H1 (cell line): ENCODE results near the gene MTARC1. TPM values are rescaled to one million over a fixed set of nuclear protein-coding genes. Genes with fewer than 3 reads are reported as not detected.

Experiments used
- CTCF ChIA-PET: fragments of 300-600 bp; sonication (Branson Sonifier 250); formaldehyde crosslinking; loops from one replicate; lab custom pipeline; 2021; ENCODE audit not compliant: partially characterized antibody; lab: Charles Lee
- POLR2A ChIA-PET: fragments of 300-600 bp; sonication (Branson Sonifier 250); formaldehyde crosslinking; loops from one replicate; lab custom pipeline; 2021; ENCODE audit warnings: inconsistent platforms; ENCODE audit not compliant: partially characterized antibody; lab: Charles Lee
- DNase-seq, 2 experiments: peaks; one replicate each; pipeline versions ENCODE4 v3.0.0 to v3.0.0-alpha.2; 2010 to 2022; ENCODE audit warnings: low spot score in 2 of 2, low read depth in 1 of 2, mixed read lengths in 1 of 2
- FAIRE-seq: peaks from 2 replicates; lab custom pipeline; 2011; peaks lifted over from hg19 to GRCh38; lab: Jason Lieb, UNC
- H2AFZ ChIP-seq: 2 replicates; pipeline ENCODE4 v1.8.1; 2012; ENCODE audit warnings: low read length, inconsistent platforms
- H2AK5ac ChIP-seq: 2 replicates; pipeline ENCODE4 v1.6.1; 2013; ENCODE audit warnings: low read depth, low read length
- H2BK120ac ChIP-seq: replicated peaks from 2 replicates; pipeline ENCODE3; 2013; ENCODE audit warnings: low read depth, low read length, inconsistent platforms
- H2BK12ac ChIP-seq: 2 replicates; pipeline ENCODE4 v1.6.1; 2013; ENCODE audit warnings: low read depth, low read length
- H2BK15ac ChIP-seq: 2 replicates; pipeline ENCODE4 v1.6.1; 2013; ENCODE audit warnings: low read length
- H2BK20ac ChIP-seq: 2 replicates; pipeline ENCODE4 v1.6.1; 2013; ENCODE audit warnings: low read length
- H2BK5ac ChIP-seq: 2 replicates; pipeline ENCODE4 v1.6.1; 2013; ENCODE audit warnings: low read depth, low read length
- H3K14ac ChIP-seq: 2 replicates; pipeline ENCODE4 v1.6.1; 2013; ENCODE audit warnings: inconsistent platforms; ENCODE audit not compliant: insufficient read length
- H3K18ac ChIP-seq: 2 replicates; pipeline ENCODE4 v1.6.1; 2013; ENCODE audit warnings: low read length; ENCODE audit errors: extremely low read depth
- H3K23ac ChIP-seq: 2 replicates; pipeline ENCODE4 v1.6.1; 2013; ENCODE audit warnings: inconsistent platforms; ENCODE audit not compliant: insufficient read length
- H3K23me2 ChIP-seq: 2 replicates; pipeline ENCODE4 v1.6.1; 2013; ENCODE audit warnings: low read depth, low read length
- H3K27ac ChIP-seq: 2 replicates; pipeline ENCODE4 v1.6.1; 2011; ENCODE audit warnings: low read depth, low read length, inconsistent platforms
- H3K27me3 ChIP-seq, 4 experiments: replicated peaks in 1 of 4; 1 replicate in 1 of 4; 2 replicates in 3 of 4; pipeline versions ENCODE4 v1.6.1 to v1.8.1; 2011 to 2013; ENCODE audit warnings: low read length in 3 of 4, mild to moderate bottlenecking in 3 of 4, inconsistent platforms in 2 of 4, mixed read lengths in 2 of 4, moderate library complexity in 1 of 4; ENCODE audit not compliant: control insufficient read depth in 3 of 4, insufficient read depth in 3 of 4; ENCODE audit errors: extremely low read depth in 1 of 4
- H3K36me3 ChIP-seq, 4 experiments: 2 replicates each; pipeline versions ENCODE4 v1.6.1 to v1.8.1; 2011 to 2013; ENCODE audit warnings: mild to moderate bottlenecking in 4 of 4, low read length in 3 of 4, moderate library complexity in 2 of 4, control low read depth in 1 of 4, inconsistent platforms in 1 of 4; ENCODE audit not compliant: insufficient read depth in 4 of 4, control insufficient read depth in 2 of 4
- H3K4ac ChIP-seq: replicated peaks from 2 replicates; pipeline ENCODE3; 2013; ENCODE audit warnings: low read length, low read depth, mixed read lengths, inconsistent platforms; ENCODE audit not compliant: insufficient read length
- H3K4me1 ChIP-seq, 4 experiments: replicated peaks in 1 of 4; 1 replicate in 1 of 4; 2 replicates in 3 of 4; pipeline versions ENCODE4 v1.6.1 to v1.8.1; 2011 to 2013; ENCODE audit warnings: low read length in 3 of 4, inconsistent platforms in 2 of 4, mixed read lengths in 1 of 4; ENCODE audit not compliant: insufficient read depth in 4 of 4, control insufficient read depth in 3 of 4
- H3K4me2 ChIP-seq, 2 experiments: 2 replicates each; pipeline versions ENCODE4 v1.6.1 to v1.8.1; 2011 to 2013; ENCODE audit warnings: low read depth in 2 of 2, low read length in 2 of 2, control low read depth in 1 of 2, inconsistent platforms in 1 of 2, mild to moderate bottlenecking in 1 of 2; ENCODE audit not compliant: insufficient read depth in 1 of 2
- H3K4me3 ChIP-seq, 4 experiments: fragments of 200-600, 300-600 bp in 1 of 4; sonication (generic), shearing (Covaris generic), sonication (Bioruptor Twin) in 1 of 4; 2 replicates each; pipeline versions ENCODE4 v1.5.1 to v1.8.1; 2011 to 2016; ENCODE audit warnings: low read length in 4 of 4, low read depth in 3 of 4, control low read depth in 2 of 4, inconsistent platforms in 2 of 4, mild to moderate bottlenecking in 2 of 4, mixed read lengths in 1 of 4, moderate library complexity in 1 of 4; ENCODE audit not compliant: insufficient read depth in 2 of 4; ENCODE audit errors: extremely low read depth in 1 of 4
- H3K56ac ChIP-seq: replicated peaks from 2 replicates; pipeline ENCODE3; 2013; ENCODE audit warnings: low read depth, mild to moderate bottlenecking, mixed read lengths, low read length, inconsistent platforms; ENCODE audit not compliant: insufficient read length
- H3K79me1 ChIP-seq: 2 replicates; pipeline ENCODE4 v1.6.1; 2013; ENCODE audit warnings: low read depth, low read length, control low read depth
- H3K79me2 ChIP-seq, 2 experiments: 2 replicates each; pipeline versions ENCODE4 v1.6.1 to v1.8.1; 2012 to 2013; ENCODE audit warnings: low read length in 2 of 2, mild to moderate bottlenecking in 2 of 2, inconsistent platforms in 1 of 2; ENCODE audit not compliant: insufficient read depth in 2 of 2, control insufficient read depth in 1 of 2
- H3K9ac ChIP-seq, 4 experiments: replicated peaks in 1 of 4; 1 replicate in 1 of 4; 2 replicates in 3 of 4; pipeline versions ENCODE4 v1.6.1 to v1.8.1; 2011 to 2013; ENCODE audit warnings: low read depth in 3 of 4, low read length in 3 of 4, control low read depth in 2 of 4, mild to moderate bottlenecking in 2 of 4, moderate library complexity in 2 of 4, inconsistent platforms in 1 of 4; ENCODE audit errors: extremely low read depth in 1 of 4
- H3K9me3 ChIP-seq, 2 experiments: 2 replicates each; pipeline versions ENCODE4 v1.6.1 to v1.8.1; 2012 to 2013; ENCODE audit warnings: mild to moderate bottlenecking in 2 of 2, moderate library complexity in 2 of 2, control low read depth in 1 of 2, inconsistent platforms in 1 of 2, low read depth in 1 of 2, low read length in 1 of 2, mixed read lengths in 1 of 2; ENCODE audit not compliant: insufficient read depth in 2 of 2
- H4K20me1 ChIP-seq, 2 experiments: replicated peaks in 1 of 2; 2 replicates each; pipeline versions ENCODE3 to v1.8.1; 2011 to 2013; ENCODE audit warnings: inconsistent platforms in 2 of 2, low read length in 2 of 2, mild to moderate bottlenecking in 1 of 2; ENCODE audit not compliant: insufficient read depth in 2 of 2, control insufficient read depth in 1 of 2
- H4K5ac ChIP-seq: 2 replicates; pipeline ENCODE4 v1.6.1; 2013; ENCODE audit warnings: low read length, low read depth, mixed read lengths, inconsistent platforms; ENCODE audit not compliant: insufficient read length
- H4K8ac ChIP-seq: 2 replicates; pipeline ENCODE4 v1.8.0; 2013; ENCODE audit warnings: mild to moderate bottlenecking, moderate library complexity, low read length, inconsistent platforms; ENCODE audit not compliant: insufficient read depth; ENCODE audit errors: extremely low read depth
- H4K91ac ChIP-seq: replicated peaks from 2 replicates; pipeline ENCODE3; 2013; ENCODE audit warnings: low read length, mixed read lengths, inconsistent platforms; ENCODE audit not compliant: insufficient read length
- CBX5 ChIP-seq: fragments of 300-800, 300-1000 bp; sonication (generic); IDR thresholded peaks from 2 replicates; pipeline ENCODE4 v1.7.1; 2016; ENCODE audit warnings: antibody characterized with exemption, low read length, low read depth
- CTCF ChIP-seq, 3 experiments: IDR thresholded peaks; 1 replicate in 2 of 3; 2 replicates in 1 of 3; pipeline versions ENCODE4 v1.5.1 to v1.6.1; 2011; ENCODE audit warnings: low read length in 3 of 3, mild to moderate bottlenecking in 3 of 3, inconsistent platforms in 2 of 3, low read depth in 1 of 3, moderate library complexity in 1 of 3; ENCODE audit not compliant: insufficient read depth in 1 of 3; ENCODE audit errors: control extremely low read depth in 1 of 3
- MAX ChIP-seq: IDR thresholded peaks from 2 replicates; pipeline ENCODE4 v1.6.1; 2012; ENCODE audit warnings: inconsistent platforms
- PHF8 ChIP-seq: fragments of 200-600 bp; sonication (generic); conservative IDR thresholded peaks from 2 replicates; pipeline ENCODE4 v1.7.1; 2012; ENCODE audit warnings: low read depth, mild to moderate bottlenecking, inconsistent platforms, low read length, moderate library complexity
- RAD21 ChIP-seq, 2 experiments: IDR thresholded peaks in 1 of 2; conservative IDR thresholded peaks in 1 of 2; 2 replicates each; pipeline ENCODE4 v1.6.1; 2011; ENCODE audit warnings: low read depth in 2 of 2, low read length in 2 of 2, improper control_type of control experiment in 1 of 2, inconsistent platforms in 1 of 2, mild to moderate bottlenecking in 1 of 2, moderate library complexity in 1 of 2
- SUZ12 ChIP-seq: fragments of 200-600 bp; sonication (generic); IDR thresholded peaks from 2 replicates; pipeline ENCODE4 v1.6.1; 2012; ENCODE audit warnings: mild to moderate bottlenecking, inconsistent platforms, low read length, moderate library complexity, mixed read lengths
- YY1 ChIP-seq: IDR thresholded peaks from 2 replicates; pipeline ENCODE4 v1.6.1; 2011; ENCODE audit warnings: low read depth, mild to moderate bottlenecking, low read length
- WGBS, 2 experiments: shearing (Covaris generic) in 1 of 2; methylation state at CpG; one replicate each; pipeline versions ENCODE4 v1.1.6 to v1.1.7; 2013 to 2015; ENCODE audit warnings: low lambda C conversion rate in 2 of 2, mixed read lengths in 2 of 2, inconsistent platforms in 1 of 2, low coverage in 1 of 2, missing lambda C conversion rate in 1 of 2; ENCODE audit not compliant: insufficient replicate concordance in 2 of 2, insufficient coverage in 1 of 2, insufficient read length in 1 of 2; ENCODE audit errors: extremely low coverage in 1 of 2, missing lambda C conversion rate in 1 of 2; 5-methylcytosine and 5-hydroxymethylcytosine counted together
- polyA plus RNA-seq, 7 experiments: library from polyadenylated mRNA; depleted of rRNA in 3 of 7; stranded (reverse) in 5 of 7; unstranded in 2 of 7; fragments of >200 nt in 5 of 7; fragments of 200-250 nt in 2 of 7; gene quantifications; 1 replicate in 5 of 7; 2 replicates in 1 of 7; 4 replicates in 1 of 7; pipeline versions ENCODE4 v1.2.1 to v1.2.3, GENCODE V29; 2011 to 2013; ENCODE audit warnings: missing spikeins in 2 of 7, mixed read lengths in 2 of 7
- total RNA-seq: library from RNA; stranded (reverse); fragmentation: NEBNext Ultra II Directional; extraction: Animal tissue kit (Norgen Biotek cat#: 25700); gene quantifications from 2 replicates; pipeline ENCODE4 v1.2.1, GENCODE V29; 2021

The MTARC1 gene
- total and polyA plus RNA-seq, 2 of the 8 experiments (the other 6 are each of a cell fraction or from before 2014, with no cell fraction given): 17.2 to 46.2 TPM

GRCh38 chr1:220813013-220813412 lies 26.3 kb downstream of the MTARC1 start:
- POLR2A ChIA-PET: no interaction called here
- Histone ChIP-seq H3K79me2 (no peaks in the 10 kb centered on the region), H3K4me3 (no peak overlapping the region), H3K9ac (no peak overlapping the region), H2BK20ac (no peak overlapping the region), H3K23ac (no peak overlapping the region), H3K14ac (no peak overlapping the region), H2BK15ac (no peak overlapping the region), H2BK12ac (no peak overlapping the region), H3K4me1 (peaks cover 0 to 6% (median under 1%) of the 10 kb centered on the region in 4 experiments; a peak in 2 of 7 replicates), H3K4ac (no peak overlapping the region), H4K20me1 (peaks cover 0 to 3% of the 10 kb centered on the region in 2 experiments), H2AK5ac (no peak overlapping the region), H4K8ac (peak overlapping the region; percentile 69; the same call in 1 of the 2 replicates), H2BK120ac (no peak overlapping the region), H3K36me3 (peaks cover 0 to 15% (median 10%) of the 10 kb centered on the region in 4 experiments; a peak in 4 of 8 replicates), H3K56ac (no peak overlapping the region), H3K9me3 (no peaks in the 10 kb centered on the region), H3K23me2 (no peaks in the 10 kb centered on the region), H3K4me2 (no peak overlapping the region), H4K91ac (no peak overlapping the region), H3K18ac (no peak overlapping the region), H2AFZ (no peak overlapping the region), H2BK5ac (no peak overlapping the region), H3K27ac (no peak overlapping the region), H3K27me3 (no peaks in the 10 kb centered on the region), H3K79me1 (no peaks in the 10 kb centered on the region), H4K5ac (no peak overlapping the region)
- no peak for FAIRE-seq
- CTCF ChIA-PET: interaction anchor here (0.6 to 2.7 kb wide), 18 partner anchors 9 to 593 kb away, joined by 3 to 15 read pairs (median 4); partner anchors contain the start of genes HLX, MTARC1 and MTARC2
- 74% methylated on average over 12 of the region's 12 CpGs; no CpG with 5 or more reads in 1 of the 2 experiments for WGBS, 2 experiments
- TF ChIP-seq MAX (peak; percentile 49; the same call in 1 of the 2 replicates), SUZ12 (no peak), RAD21 (IDR thresholded peaks at IDR 0.05 in 1 of 2, conservative IDR thresholded peaks at IDR 0.05 in 1 of 2; ENCODE audit: low read depth in 2 of 2, low read length in 2 of 2) (peak; percentile 33 to 46; a peak in 3 of 4 replicates), CBX5 (no peak), YY1 (0 out of 2 replicates have a peak, but pooled peaks have one; percentile 24), PHF8 (no peak), CTCF (IDR thresholded peaks at IDR 0.05; ENCODE audit: control extremely low read depth in 1 of 3, insufficient read depth in 1 of 3, low read depth in 1 of 3, low read length in 3 of 3) (peak; percentile 51 to 70 (median 67))
- peak in 1 of 2 experiments; percentile 60 for DNase-seq
